Neuronal stem cell (in vitro differentiated cells): ENCODE results near the gene HMGN5.

Experiments used
- DNase-seq: peaks from one replicate; pipeline ENCODE4 v3.0.0-alpha.2; 2013; ENCODE audit warnings: low spot score
- H2AFZ ChIP-seq: one replicate; pipeline ENCODE4 v1.6.1; 2013; ENCODE audit warnings: mild to moderate bottlenecking, low read length, inconsistent platforms
- H2AK5ac ChIP-seq: 2 replicates; pipeline ENCODE4 v1.6.1; 2013; ENCODE audit warnings: low read depth, mild to moderate bottlenecking, inconsistent platforms, low read length, moderate library complexity, mixed read lengths
- H2BK120ac ChIP-seq: 2 replicates; pipeline ENCODE4 v1.6.1; 2013; ENCODE audit warnings: low read depth, mild to moderate bottlenecking, inconsistent platforms, low read length, moderate library complexity, mixed read lengths
- H2BK12ac ChIP-seq: one replicate; pipeline ENCODE4 v1.6.1; 2013; ENCODE audit warnings: low read length, inconsistent platforms
- H2BK15ac ChIP-seq: 2 replicates; pipeline ENCODE4 v1.6.1; 2013; ENCODE audit warnings: mild to moderate bottlenecking, low read length, inconsistent platforms, mixed read lengths
- H2BK5ac ChIP-seq: one replicate; pipeline ENCODE4 v1.6.1; 2013; ENCODE audit warnings: inconsistent platforms, mild to moderate bottlenecking, low read length, moderate library complexity
- H3K14ac ChIP-seq: one replicate; pipeline ENCODE4 v1.6.1; 2013; ENCODE audit warnings: low read length, inconsistent platforms
- H3K18ac ChIP-seq: 2 replicates; pipeline ENCODE4 v1.6.1; 2013; ENCODE audit warnings: low read length, inconsistent platforms
- H3K23ac ChIP-seq: 2 replicates; pipeline ENCODE4 v1.6.1; 2013; ENCODE audit warnings: low read depth, mild to moderate bottlenecking, mixed read lengths, low read length, inconsistent platforms; ENCODE audit not compliant: poor library complexity
- H3K27ac ChIP-seq: replicated peaks from 3 replicates; pipeline ENCODE4 v1.5.1; 2013; ENCODE audit warnings: low read length, inconsistent platforms
- H3K27me3 ChIP-seq, 3 experiments: 2 replicates each; pipeline ENCODE4 v1.6.1; 2013; ENCODE audit warnings: low read length in 3 of 3, mild to moderate bottlenecking in 2 of 3, inconsistent platforms in 1 of 3, low read depth in 1 of 3, mixed read lengths in 1 of 3, moderate library complexity in 1 of 3; ENCODE audit not compliant: control insufficient read depth in 3 of 3, insufficient read depth in 3 of 3
- H3K36me3 ChIP-seq, 2 donors: replicated peaks in 1 of 2; 2 replicates each; pipeline ENCODE4 v1.6.1; 2013; ENCODE audit warnings: low read length in 2 of 2; ENCODE audit not compliant: control insufficient read depth in 2 of 2, insufficient read depth in 2 of 2
- H3K4ac ChIP-seq: 2 replicates; pipeline ENCODE4 v1.6.1; 2013; ENCODE audit warnings: inconsistent platforms, mild to moderate bottlenecking, low read length, moderate library complexity
- H3K4me1 ChIP-seq, 2 donors: 1 replicate in 1 of 2; 2 replicates in 1 of 2; pipeline ENCODE4 v1.6.1; 2013; ENCODE audit warnings: low read length in 2 of 2, low read depth in 1 of 2; ENCODE audit not compliant: control insufficient read depth in 2 of 2, insufficient read depth in 1 of 2
- H3K4me2 ChIP-seq: one replicate; pipeline ENCODE4 v1.6.1; 2013; ENCODE audit warnings: mild to moderate bottlenecking, low read length, inconsistent platforms; ENCODE audit not compliant: insufficient read depth, poor library complexity, severe bottlenecking
- H3K4me3 ChIP-seq, 2 donors: 2 replicates each; pipeline ENCODE4 v1.5.1; 2013; ENCODE audit warnings: low read length in 2 of 2, mild to moderate bottlenecking in 2 of 2, inconsistent platforms in 1 of 2, moderate library complexity in 1 of 2
- H3K79me1 ChIP-seq: one replicate; pipeline ENCODE4 v1.6.1; 2013; ENCODE audit warnings: low read depth, mild to moderate bottlenecking, inconsistent platforms, low read length, moderate library complexity
- H3K9ac ChIP-seq: one replicate; pipeline ENCODE4 v1.6.1; 2013; ENCODE audit warnings: mild to moderate bottlenecking, low read depth, low read length, inconsistent platforms; ENCODE audit not compliant: poor library complexity
- H3K9me3 ChIP-seq, 2 donors: replicated peaks in 1 of 2; 2 replicates each; pipeline versions ENCODE3 to v1.6.1; 2013; ENCODE audit warnings: low read length in 2 of 2, mild to moderate bottlenecking in 2 of 2, inconsistent platforms in 1 of 2, low read depth in 1 of 2, mixed read lengths in 1 of 2, moderate library complexity in 1 of 2; ENCODE audit not compliant: control insufficient read depth in 2 of 2, insufficient read depth in 1 of 2
- H4K8ac ChIP-seq: one replicate; pipeline ENCODE4 v1.6.1; 2013; ENCODE audit warnings: low read depth, mild to moderate bottlenecking, inconsistent platforms, low read length, moderate library complexity
- H4K91ac ChIP-seq: one replicate; pipeline ENCODE4 v1.6.1; 2013; ENCODE audit warnings: low read length, low read depth, mild to moderate bottlenecking, inconsistent platforms; ENCODE audit not compliant: poor library complexity
- WGBS, 2 donors: extraction: QIAGEN DNeasy Blood & Tissue Kit; methylation state at CpG; one replicate each; pipeline ENCODE4 v1.1.7; 2013; ENCODE audit warnings: missing lambda C conversion rate in 2 of 2, mixed read lengths in 1 of 2; ENCODE audit not compliant: insufficient read length in 2 of 2, insufficient replicate concordance in 1 of 2; ENCODE audit errors: extremely low coverage in 2 of 2; 5-methylcytosine and 5-hydroxymethylcytosine counted together

Gene HMGN5

DNA sequence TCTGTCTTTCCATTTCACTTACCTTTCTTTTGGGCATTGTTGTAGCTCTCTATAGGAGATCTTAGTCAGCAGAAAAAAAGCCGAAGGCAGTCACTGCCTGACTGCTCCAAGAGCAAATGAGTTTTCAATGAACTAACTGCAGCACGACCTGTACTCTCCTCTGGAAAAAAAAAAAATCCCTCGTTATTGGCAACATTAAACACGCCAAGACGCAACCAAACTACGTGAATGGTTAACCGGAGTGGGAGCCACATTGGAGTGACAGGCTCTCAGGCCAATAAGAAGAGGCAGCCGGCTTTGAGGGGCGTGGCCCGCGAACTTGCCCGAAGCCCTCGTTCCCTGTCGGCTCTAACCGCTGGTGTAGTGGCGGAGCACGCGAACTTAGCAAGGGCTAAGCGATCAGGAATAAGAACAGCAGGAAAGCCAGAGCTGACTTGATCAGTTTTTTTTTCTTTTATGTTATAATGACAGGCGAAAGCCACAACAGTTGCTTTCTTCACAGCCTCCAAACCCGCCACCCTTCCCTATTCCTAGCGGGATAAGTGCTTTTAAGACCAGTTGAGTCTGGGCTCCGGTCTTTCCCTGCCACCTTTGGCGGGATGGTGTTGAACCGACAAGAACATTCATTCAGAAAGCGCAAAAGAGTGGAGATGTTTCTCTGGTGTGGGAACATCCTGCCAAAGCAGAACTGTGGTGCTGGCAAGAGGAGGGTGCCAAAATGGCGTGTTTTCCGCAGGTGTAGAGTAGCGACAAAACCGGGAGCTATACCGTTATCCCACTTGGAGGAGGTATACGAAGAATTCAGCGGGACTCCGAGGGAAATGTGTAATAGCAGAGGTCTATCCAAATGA lies 80.0 kb downstream of the HMGN5 start:
- Histone ChIP-seq H2AK5ac (no peak overlapping the region), H3K4ac (no peak overlapping the region), H4K8ac (no peak overlapping the region), H3K18ac (no peak overlapping the region), H3K14ac (no peak overlapping the region), H2BK12ac (no peak overlapping the region), H2BK120ac (no peak overlapping the region), H3K36me3 (no peaks in the 10 kb centered on the region), H3K23ac (no peak overlapping the region), H3K4me1 (no peaks in the 10 kb centered on the region), H2BK5ac (no peak overlapping the region), H2AFZ (peak overlapping the region; percentile 82), H3K27ac (peak overlapping the region; percentile 82), H3K4me2 (peak overlapping the region; percentile 83), H3K27me3 (peaks cover 0 to 29% (median 0%) of the 10 kb centered on the region in 3 experiments), H3K79me1 (no peaks in the 10 kb centered on the region), H3K9me3 (no peaks in the 10 kb centered on the region), H4K91ac (no peak overlapping the region), H2BK15ac (no peak overlapping the region), H3K4me3 (peak overlapping the region; percentile 56 to 87), H3K9ac (no peak overlapping the region)
- DNase-seq = peak; percentile 84
- no CpG with 5 or more reads among the region's 34 CpGs for WGBS, 2 donors

DNA sequence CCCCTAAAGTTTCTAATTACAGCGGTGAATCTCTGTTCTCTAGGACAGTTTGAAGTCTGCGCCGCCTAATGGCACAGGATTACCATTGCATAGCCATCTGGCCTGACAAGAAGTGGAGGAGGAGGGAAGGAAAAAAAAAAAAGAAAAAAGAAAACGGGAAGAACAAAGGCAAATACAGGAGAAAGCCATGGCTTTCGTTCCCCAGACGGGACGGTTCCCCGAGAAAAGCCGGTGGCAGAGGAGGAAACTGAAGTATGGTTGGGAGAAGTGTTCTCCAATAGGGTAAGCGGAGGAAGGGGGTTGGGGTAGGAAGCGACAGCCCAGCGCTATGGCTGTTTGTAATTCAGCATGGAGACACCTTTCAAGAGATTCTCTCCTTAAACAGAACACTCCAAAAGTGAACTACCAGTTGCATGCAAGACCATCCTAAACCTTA lies 80.8 kb downstream of the HMGN5 start:
- no peak overlapping the region for H2AK5ac ChIP-seq
- peak overlapping the region; percentile 33 for H3K4me2 ChIP-seq
- no peaks in the 10 kb centered on the region for H3K9me3 ChIP-seq
- H3K23ac ChIP-seq = no peak overlapping the region
- H3K27me3 ChIP-seq = peaks cover 0 to 29% (median 0%) of the 10 kb centered on the region in 3 experiments
- H2BK120ac ChIP-seq = no peak overlapping the region
- H3K18ac ChIP-seq = peak overlapping the region; percentile 71
- no peak overlapping the region for H2BK12ac ChIP-seq
- peak overlapping the region; percentile 82 for H2AFZ ChIP-seq
- WGBS, 2 donors = no CpG with 5 or more reads among the region's 12 CpGs
- peak; percentile 59 for DNase-seq
- no peak overlapping the region for H3K4ac ChIP-seq
- H3K14ac ChIP-seq = no peak overlapping the region
- H4K8ac ChIP-seq = no peak overlapping the region
- no peak overlapping the region for H3K9ac ChIP-seq
- no peak overlapping the region for H4K91ac ChIP-seq
- no peaks in the 10 kb centered on the region for H3K4me1 ChIP-seq
- no peak overlapping the region for H2BK5ac ChIP-seq
- peak overlapping the region; percentile 82 for H3K27ac ChIP-seq
- no peaks in the 10 kb centered on the region for H3K36me3 ChIP-seq
- H2BK15ac ChIP-seq = no peak overlapping the region
- no peaks in the 10 kb centered on the region for H3K79me1 ChIP-seq
- peak overlapping the region; percentile 56 to 87 for H3K4me3 ChIP-seq

DNA sequence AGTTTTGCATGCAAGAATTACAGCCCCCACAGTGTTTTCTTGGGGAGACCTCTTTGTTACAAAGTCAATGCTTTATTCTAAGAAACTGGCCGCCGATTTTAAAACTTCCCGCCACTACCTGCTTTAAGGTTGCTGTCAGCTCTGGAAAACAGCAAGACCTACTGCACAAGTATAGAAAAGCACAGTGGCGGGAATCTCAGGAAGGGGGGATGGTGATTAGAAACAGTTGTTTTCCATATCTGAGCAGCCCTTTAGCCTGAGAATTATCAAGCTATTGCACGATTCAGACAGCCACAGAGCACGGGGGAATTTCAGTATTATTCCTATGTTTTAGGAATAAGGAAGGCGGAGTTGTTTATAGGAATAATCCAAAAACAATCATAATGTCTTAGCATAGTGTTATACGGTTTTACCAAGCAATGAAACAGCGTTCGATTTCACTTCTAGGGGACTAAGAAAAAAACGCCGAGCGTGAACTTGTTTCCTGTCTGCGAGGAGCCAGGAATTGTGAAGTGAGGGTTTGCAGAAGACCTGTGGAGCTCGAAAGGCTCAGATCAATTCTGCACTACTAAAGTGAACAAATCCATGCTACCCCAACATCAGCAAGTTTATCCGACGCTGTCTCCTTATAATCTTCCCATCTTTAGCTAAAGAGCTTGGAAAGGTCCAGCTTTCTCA lies 81.3 kb downstream of the HMGN5 start:
- no CpG with 5 or more reads among the region's 17 CpGs for WGBS, 2 donors
- H2BK12ac ChIP-seq = no peak overlapping the region
- no peak overlapping the region for H3K14ac ChIP-seq
- no peak overlapping the region for H3K9ac ChIP-seq
- no peak overlapping the region for H2BK120ac ChIP-seq
- H3K27me3 ChIP-seq = peaks cover 0 to 29% (median 0%) of the 10 kb centered on the region in 3 experiments
- no peaks in the 10 kb centered on the region for H3K36me3 ChIP-seq
- H4K91ac ChIP-seq = no peak overlapping the region
- H3K4me3 ChIP-seq = peak overlapping the region; percentile 56 to 87
- H3K23ac ChIP-seq = no peak overlapping the region
- no peak for DNase-seq
- H3K79me1 ChIP-seq = no peaks in the 10 kb centered on the region
- H3K4me2 ChIP-seq = peak overlapping the region; percentile 43
- no peak overlapping the region for H3K18ac ChIP-seq
- H3K4ac ChIP-seq = no peak overlapping the region
- H2AK5ac ChIP-seq = no peak overlapping the region
- H2BK15ac ChIP-seq = no peak overlapping the region
- no peak overlapping the region for H2BK5ac ChIP-seq
- peak overlapping the region; percentile 32 for H3K27ac ChIP-seq
- no peaks in the 10 kb centered on the region for H3K9me3 ChIP-seq
- no peak overlapping the region for H4K8ac ChIP-seq
- no peaks in the 10 kb centered on the region for H3K4me1 ChIP-seq
- H2AFZ ChIP-seq = peak overlapping the region; percentile 82

DNA sequence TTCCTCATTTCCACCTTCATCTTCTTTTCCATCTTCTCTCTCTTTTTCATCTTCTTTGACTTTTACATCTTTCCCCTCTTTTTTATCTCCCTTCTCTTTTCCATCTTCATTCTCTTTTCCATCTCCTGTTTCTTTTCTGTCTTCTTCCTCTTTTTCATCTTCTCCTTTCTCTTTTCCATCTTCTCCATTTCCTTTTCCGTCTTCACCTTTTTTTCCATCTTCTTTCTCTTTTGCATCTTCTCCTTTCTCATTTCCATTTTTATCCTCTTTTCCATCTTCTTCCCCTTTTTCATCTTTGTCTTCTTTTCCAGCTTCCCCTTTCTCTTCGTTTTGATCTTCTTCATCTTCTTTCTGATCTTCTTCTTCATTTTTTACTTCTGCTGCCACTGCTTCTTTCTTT lies 87.0 kb downstream of the HMGN5 start:
- Histone ChIP-seq H3K14ac (no peak overlapping the region), H2BK15ac (no peak overlapping the region), H2BK5ac (no peak overlapping the region), H3K4ac (no peak overlapping the region), H4K91ac (no peak overlapping the region), H3K9ac (no peak overlapping the region), H3K4me1 (no peaks in the 10 kb centered on the region), H2BK120ac (no peak overlapping the region), H3K79me1 (no peaks in the 10 kb centered on the region), H4K8ac (no peak overlapping the region), H2AFZ (no peak overlapping the region), H3K36me3 (no peaks in the 10 kb centered on the region), H3K9me3 (no peaks in the 10 kb centered on the region), H2AK5ac (no peak overlapping the region), H3K23ac (no peak overlapping the region), H3K4me3 (no peak overlapping the region), H3K27me3 (no peaks in the 10 kb centered on the region), H3K18ac (no peak overlapping the region), H2BK12ac (no peak overlapping the region), H3K27ac (no peak overlapping the region), H3K4me2 (no peak overlapping the region)
- WGBS, 2 donors = 100% methylated on average over 1 of the region's 2 CpGs
- DNase-seq = no peak
